Gastrocnemius medialis (tissue), 4 donors: Measurements from ENCODE around the gene HTR1E. TPM values are rescaled to one million over a fixed set of nuclear protein-coding genes. Genes with fewer than 3 reads are reported as not detected.

ENCODE experiments used
- ATAC-seq, 2 donors: fragments of 150-250 bp; one replicate each; pipeline ENCODE4 v1.9.1; 2016
- DNase-seq, 2 donors: peaks; one replicate each; pipeline ENCODE4 v3.0.0-alpha.2; 2019
- H3K27ac ChIP-seq, 4 donors: fragments of 200-600 bp; sonication (generic); 1 replicate in 1 of 4; 2 replicates in 3 of 4; pipeline ENCODE4 v1.5.1; 2016 to 2018; ENCODE audit warnings: mild to moderate bottlenecking in 2 of 4, moderate library complexity in 1 of 4
- H3K27me3 ChIP-seq, 3 donors: fragments of 200-600 bp; sonication (generic) in 2 of 3; 1 replicate in 1 of 3; 2 replicates in 2 of 3; pipeline versions ENCODE4 v1.5.1 to v1.6.0; 2016 to 2019; ENCODE audit warnings: mild to moderate bottlenecking in 1 of 3, moderate library complexity in 1 of 3
- H3K36me3 ChIP-seq, 2 donors: fragments of 200-600 bp; sonication (generic) in 1 of 2; one replicate each; pipeline ENCODE4 v1.5.1; 2017 to 2018
- H3K4me1 ChIP-seq, 2 donors: fragments of 200-600 bp; sonication (generic) in 1 of 2; one replicate each; pipeline ENCODE4 v1.5.1; 2016 to 2017; ENCODE audit warnings: mild to moderate bottlenecking in 2 of 2
- H3K4me3 ChIP-seq, 4 donors: fragments of 200-600 bp; sonication (generic) in 3 of 4; 1 replicate in 1 of 4; 2 replicates in 3 of 4; pipeline ENCODE4 v1.5.1; 2016 to 2019; ENCODE audit warnings: mild to moderate bottlenecking in 2 of 4
- H3K9me3 ChIP-seq, 3 donors: fragments of 200-600 bp; sonication (generic) in 2 of 3; 1 replicate in 1 of 3; 2 replicates in 2 of 3; pipeline ENCODE4 v1.5.1; 2016 to 2019
- POLR2A ChIP-seq, 2 donors: fragments of 450-650 bp; IDR thresholded peaks; one replicate each; pipeline ENCODE4 v1.6.1; 2017; ENCODE audit warnings: antibody characterized with exemption in 2 of 2, mild to moderate bottlenecking in 2 of 2, moderate library complexity in 2 of 2
- in situ Hi-C, 4 donors: fragments of 200-750 bp; cut with MboI; loops; one replicate each; pipeline versions ENCODE4 v1.15.0 to v1.8.0; 2017; ENCODE audit warnings: low sequenced_read_pairs in 4 of 4
- intact Hi-C: fragments of 100-400 bp; cut with DNase I; formaldehyde crosslinking; loops from one replicate; pipeline ENCODE4 v1.15.1; 2023; ENCODE audit warnings: low total_unique reads
- total RNA-seq, 4 donors: library from RNA; depleted of rRNA; stranded (reverse); fragments of >200 nt; gene quantifications; one replicate each; pipeline versions ENCODE4 v1.1.0 to v1.2.3, GENCODE V29; 2016
- TF ChIP-seq, protein P1 (sequence below), 5 experiments: fragments of 450-650 bp in 3 of 5; fragments of 200-600 bp in 2 of 5; sonication (generic) in 2 of 5; IDR thresholded peaks in 4 of 5; conservative IDR thresholded peaks in 1 of 5; 1 replicate in 4 of 5; 2 replicates in 1 of 5; pipeline ENCODE4 v1.5.1; 2016 to 2019; ENCODE audit warnings: antibody characterized with exemption in 5 of 5, mild to moderate bottlenecking in 3 of 5, moderate library complexity in 3 of 5

The HTR1E gene
- total RNA-seq, 4 donors from 2014 or later = not detected

DNA sequence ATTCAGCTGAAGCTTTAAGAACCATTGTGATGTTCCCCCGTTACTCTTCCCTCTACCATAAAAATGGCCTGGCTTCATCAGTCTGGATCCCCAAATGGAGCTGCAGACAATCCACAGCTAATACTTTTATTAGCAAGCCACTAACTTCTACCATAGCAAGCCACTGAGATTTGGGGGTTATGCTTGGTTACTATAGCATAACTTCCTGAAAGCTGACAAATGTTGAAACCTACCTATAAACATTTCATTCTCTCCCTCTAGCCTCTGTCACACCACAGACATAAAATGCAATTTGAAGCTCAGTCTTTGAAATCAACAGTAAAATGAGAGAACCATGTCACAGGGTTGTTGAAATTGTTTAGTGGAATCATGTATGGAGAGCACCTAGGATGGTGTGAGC, 3.0 kb upstream of the HTR1E start:
- in situ Hi-C loops (no loop called here), intact Hi-C loops (no loop called here)
- peaks cover 14 to 21% (median 20%) of the 10 kb centered on the region in 3 donors for H3K27me3 ChIP-seq

DNA sequence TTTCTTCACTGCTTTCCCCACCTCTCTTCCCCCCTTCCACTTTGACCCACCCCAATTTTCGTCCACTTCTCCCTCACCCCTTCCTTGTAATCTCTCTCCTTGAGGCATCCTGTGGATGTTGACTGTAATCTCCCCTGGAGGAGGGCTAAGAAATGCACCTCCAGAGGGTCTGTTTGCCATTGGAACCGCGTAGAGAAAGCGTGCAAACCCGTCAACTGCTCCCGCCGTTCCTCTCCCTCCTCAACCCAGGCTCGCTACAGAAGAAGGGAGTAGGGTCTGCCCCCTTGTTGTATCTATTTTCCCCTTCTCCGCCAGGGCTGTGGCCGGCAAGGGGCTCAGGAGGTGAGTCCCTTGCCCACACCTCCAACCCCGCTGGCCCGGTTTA, 502 bp upstream of the HTR1E start:
- no peaks in the 10 kb centered on the region for H3K36me3 ChIP-seq
- DNase-seq (no peak), ATAC-seq (no peak)
- in situ Hi-C loops = no loop called here
- intact Hi-C loops = no loop called here
- H3K27ac ChIP-seq = no peak overlapping the region
- H3K27me3 ChIP-seq = peaks cover 14 to 21% (median 20%) of the 10 kb centered on the region in 3 donors
- no peaks in the 10 kb centered on the region for H3K9me3 ChIP-seq
- H3K4me3 ChIP-seq = peak overlapping the region in 3 of 4 donors; percentile 9 to 34 (median 25)
- no peaks in the 10 kb centered on the region for H3K4me1 ChIP-seq
- TF ChIP-seq, protein P1, sequence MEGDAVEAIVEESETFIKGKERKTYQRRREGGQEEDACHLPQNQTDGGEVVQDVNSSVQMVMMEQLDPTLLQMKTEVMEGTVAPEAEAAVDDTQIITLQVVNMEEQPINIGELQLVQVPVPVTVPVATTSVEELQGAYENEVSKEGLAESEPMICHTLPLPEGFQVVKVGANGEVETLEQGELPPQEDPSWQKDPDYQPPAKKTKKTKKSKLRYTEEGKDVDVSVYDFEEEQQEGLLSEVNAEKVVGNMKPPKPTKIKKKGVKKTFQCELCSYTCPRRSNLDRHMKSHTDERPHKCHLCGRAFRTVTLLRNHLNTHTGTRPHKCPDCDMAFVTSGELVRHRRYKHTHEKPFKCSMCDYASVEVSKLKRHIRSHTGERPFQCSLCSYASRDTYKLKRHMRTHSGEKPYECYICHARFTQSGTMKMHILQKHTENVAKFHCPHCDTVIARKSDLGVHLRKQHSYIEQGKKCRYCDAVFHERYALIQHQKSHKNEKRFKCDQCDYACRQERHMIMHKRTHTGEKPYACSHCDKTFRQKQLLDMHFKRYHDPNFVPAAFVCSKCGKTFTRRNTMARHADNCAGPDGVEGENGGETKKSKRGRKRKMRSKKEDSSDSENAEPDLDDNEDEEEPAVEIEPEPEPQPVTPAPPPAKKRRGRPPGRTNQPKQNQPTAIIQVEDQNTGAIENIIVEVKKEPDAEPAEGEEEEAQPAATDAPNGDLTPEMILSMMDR (IDR thresholded peaks at IDR 0.05 in 4 of 5, conservative IDR thresholded peaks at IDR 0.05 in 1 of 5) = no peak
- TF ChIP-seq POLR2A (IDR thresholded peaks at IDR 0.05) = no peak

More for the DNA sequence above, 3.0 kb upstream of the HTR1E start:
- Histone ChIP-seq H3K4me1 (no peaks in the 10 kb centered on the region), H3K9me3 (no peaks in the 10 kb centered on the region), H3K27ac (no peak overlapping the region), H3K36me3 (no peaks in the 10 kb centered on the region), H3K4me3 (no peak overlapping the region)
- ATAC-seq (no peak), DNase-seq (no peak)
- no peak for TF ChIP-seq POLR2A (IDR thresholded peaks at IDR 0.05)
- TF ChIP-seq, protein P1 (IDR thresholded peaks at IDR 0.05 in 4 of 5, conservative IDR thresholded peaks at IDR 0.05 in 1 of 5) = no peak

DNA sequence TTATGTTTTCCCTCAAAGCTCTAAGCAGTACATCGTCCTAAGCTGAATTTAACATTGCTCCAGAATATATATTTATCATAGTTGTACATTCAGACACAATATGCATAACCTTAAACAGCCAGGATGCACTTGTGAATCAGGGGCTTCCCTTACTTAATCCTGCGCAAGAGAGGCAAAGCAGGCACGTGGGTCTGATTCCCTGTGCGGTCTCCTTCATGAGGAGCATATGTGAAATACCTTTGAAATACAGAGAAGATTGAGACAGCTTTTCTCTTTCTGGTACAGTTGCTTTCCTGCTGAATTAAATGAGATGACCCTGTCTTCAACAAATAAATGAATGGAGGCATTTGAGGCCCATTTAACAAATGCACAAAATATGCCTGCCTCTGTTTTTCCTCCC, 1.5 kb downstream of the HTR1E start:
- H3K4me3 ChIP-seq = no peak overlapping the region
- in situ Hi-C loops = no loop called here

DNA sequence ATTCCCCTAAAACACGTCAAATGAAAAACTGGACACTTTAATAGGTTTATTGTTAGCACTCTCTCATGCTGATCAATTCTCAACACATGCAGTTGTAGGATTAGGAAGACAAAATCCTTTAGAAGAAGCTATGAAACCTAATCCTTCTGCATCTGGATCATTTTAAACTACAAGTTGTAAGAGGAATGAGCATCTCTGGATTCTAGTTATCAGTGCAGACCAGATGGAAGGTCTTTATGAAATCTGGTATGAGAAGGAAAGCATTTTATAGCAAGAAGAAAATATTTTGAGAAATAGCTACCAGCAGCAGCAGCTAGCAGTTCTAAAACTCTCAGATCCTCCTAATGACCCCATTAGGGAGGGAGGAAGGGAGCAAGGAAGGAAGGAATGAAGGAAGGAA, 4.1 kb downstream of the HTR1E start:
- no peak for ATAC-seq
- in situ Hi-C loops = no loop called here
- TF ChIP-seq, protein P1 (IDR thresholded peaks at IDR 0.05 in 4 of 5, conservative IDR thresholded peaks at IDR 0.05 in 1 of 5) = no peak
- TF ChIP-seq POLR2A (IDR thresholded peaks at IDR 0.05) = no peak

More for the DNA sequence above, 1.5 kb downstream of the HTR1E start:
- H3K4me1 ChIP-seq = no peaks in the 10 kb centered on the region
- no peak overlapping the region for H3K27ac ChIP-seq
- DNase-seq (no peak), ATAC-seq (no peak)
- H3K27me3 ChIP-seq = peaks cover 14 to 21% (median 20%) of the 10 kb centered on the region in 3 donors
- no peak for TF ChIP-seq POLR2A (IDR thresholded peaks at IDR 0.05)
- TF ChIP-seq, protein P1 (IDR thresholded peaks at IDR 0.05 in 4 of 5, conservative IDR thresholded peaks at IDR 0.05 in 1 of 5) = no peak
- no peaks in the 10 kb centered on the region for H3K36me3 ChIP-seq
- intact Hi-C loops = no loop called here
- H3K9me3 ChIP-seq = no peaks in the 10 kb centered on the region

More for the DNA sequence above, 4.1 kb downstream of the HTR1E start:
- H3K4me3 ChIP-seq = no peak overlapping the region
- H3K36me3 ChIP-seq = no peaks in the 10 kb centered on the region
- H3K9me3 ChIP-seq = no peaks in the 10 kb centered on the region
- intact Hi-C loops = no loop called here
- no peak for DNase-seq
- H3K27ac ChIP-seq = no peak overlapping the region
- no peaks in the 10 kb centered on the region for H3K4me1 ChIP-seq
- peaks cover 14 to 20% (median 18%) of the 10 kb centered on the region in 3 donors for H3K27me3 ChIP-seq
